Subcutaneous adipose tissue (tissue), 4 donors: ENCODE results near the gene ABCC4. TPM values are rescaled to one million over a fixed set of nuclear protein-coding genes. Genes with fewer than 3 reads are reported as not detected.

Source experiments
- total RNA-seq, 4 donors: library from RNA; depleted of rRNA; stranded (reverse); fragments of >200 nt; gene quantifications; one replicate each; pipeline ENCODE4 v1.1.0, GENCODE V29; 2016
- TF ChIP-seq, protein P1 (sequence below): fragments of 450-650 bp; IDR thresholded peaks from one replicate; pipeline ENCODE4 v1.5.1; 2016; ENCODE audit warnings: low read depth, mild to moderate bottlenecking, control low read depth, antibody characterized with exemption, moderate library complexity

The ABCC4 gene
- total RNA-seq, 4 donors from 2014 or later = 4.1 to 7.7 (median 5.1) TPM

DNA sequence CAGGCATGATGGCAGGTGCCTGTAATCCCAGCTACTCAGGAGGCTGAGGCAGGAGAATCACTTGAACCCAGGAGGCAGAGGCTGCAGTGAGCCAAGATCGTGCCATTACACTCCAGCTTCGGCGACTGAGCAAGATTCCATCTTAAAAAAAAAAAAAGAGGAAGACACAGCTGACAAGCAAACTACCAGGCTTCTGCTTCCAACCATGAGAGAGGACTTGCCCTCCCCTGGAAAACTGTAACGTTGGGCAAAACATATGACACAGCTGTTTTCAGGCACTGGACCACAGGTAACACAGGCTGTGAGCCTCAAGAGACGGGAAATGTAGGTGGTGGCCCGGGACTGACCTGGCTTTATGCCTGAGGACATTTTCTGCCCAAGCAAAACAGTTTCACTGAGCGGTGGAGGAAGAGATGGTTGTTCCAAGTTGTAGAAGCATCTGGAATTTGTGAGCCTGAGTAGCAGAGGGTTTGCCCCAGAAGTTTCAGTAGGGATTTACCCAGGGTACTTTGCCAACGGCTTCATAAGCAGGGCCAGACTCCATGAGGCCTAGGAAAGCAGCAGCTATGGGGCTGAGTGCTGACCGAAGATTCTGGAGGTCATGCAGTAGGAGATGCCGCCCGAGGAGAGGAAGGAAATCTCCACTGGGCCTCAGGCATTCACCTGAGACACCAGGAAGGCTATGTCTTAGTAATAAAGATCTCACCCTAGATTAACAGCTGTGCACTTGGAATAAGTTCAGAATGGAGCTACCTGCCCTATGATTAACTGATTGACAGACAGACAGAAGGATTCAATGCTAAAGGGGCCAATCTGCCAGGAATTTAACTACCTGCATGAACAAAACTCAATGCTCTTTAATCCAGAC is 88.0 kb downstream of the ABCC4 start:
- TF ChIP-seq, protein P1, sequence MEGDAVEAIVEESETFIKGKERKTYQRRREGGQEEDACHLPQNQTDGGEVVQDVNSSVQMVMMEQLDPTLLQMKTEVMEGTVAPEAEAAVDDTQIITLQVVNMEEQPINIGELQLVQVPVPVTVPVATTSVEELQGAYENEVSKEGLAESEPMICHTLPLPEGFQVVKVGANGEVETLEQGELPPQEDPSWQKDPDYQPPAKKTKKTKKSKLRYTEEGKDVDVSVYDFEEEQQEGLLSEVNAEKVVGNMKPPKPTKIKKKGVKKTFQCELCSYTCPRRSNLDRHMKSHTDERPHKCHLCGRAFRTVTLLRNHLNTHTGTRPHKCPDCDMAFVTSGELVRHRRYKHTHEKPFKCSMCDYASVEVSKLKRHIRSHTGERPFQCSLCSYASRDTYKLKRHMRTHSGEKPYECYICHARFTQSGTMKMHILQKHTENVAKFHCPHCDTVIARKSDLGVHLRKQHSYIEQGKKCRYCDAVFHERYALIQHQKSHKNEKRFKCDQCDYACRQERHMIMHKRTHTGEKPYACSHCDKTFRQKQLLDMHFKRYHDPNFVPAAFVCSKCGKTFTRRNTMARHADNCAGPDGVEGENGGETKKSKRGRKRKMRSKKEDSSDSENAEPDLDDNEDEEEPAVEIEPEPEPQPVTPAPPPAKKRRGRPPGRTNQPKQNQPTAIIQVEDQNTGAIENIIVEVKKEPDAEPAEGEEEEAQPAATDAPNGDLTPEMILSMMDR = no peak

DNA sequence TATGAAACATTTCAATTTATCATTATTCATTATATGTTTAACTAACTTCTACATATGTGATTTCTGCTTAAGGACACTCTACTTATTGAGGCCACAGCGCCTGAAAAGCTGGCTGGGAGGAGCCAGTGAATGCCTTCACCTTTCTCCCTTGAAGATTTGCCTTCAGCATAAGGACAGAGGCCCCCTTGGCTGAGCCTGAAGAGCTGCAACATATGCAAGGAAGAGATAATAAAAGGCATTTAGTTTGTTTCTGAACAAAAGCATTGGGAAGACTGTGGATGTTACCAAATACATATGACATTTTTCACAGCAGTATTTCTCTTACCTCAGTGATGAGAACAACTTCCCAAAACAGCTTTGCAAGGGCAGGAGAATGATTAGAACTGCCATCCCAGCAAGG is 92.1 kb downstream of the ABCC4 start:
- TF ChIP-seq, protein P1 = no peak

DNA sequence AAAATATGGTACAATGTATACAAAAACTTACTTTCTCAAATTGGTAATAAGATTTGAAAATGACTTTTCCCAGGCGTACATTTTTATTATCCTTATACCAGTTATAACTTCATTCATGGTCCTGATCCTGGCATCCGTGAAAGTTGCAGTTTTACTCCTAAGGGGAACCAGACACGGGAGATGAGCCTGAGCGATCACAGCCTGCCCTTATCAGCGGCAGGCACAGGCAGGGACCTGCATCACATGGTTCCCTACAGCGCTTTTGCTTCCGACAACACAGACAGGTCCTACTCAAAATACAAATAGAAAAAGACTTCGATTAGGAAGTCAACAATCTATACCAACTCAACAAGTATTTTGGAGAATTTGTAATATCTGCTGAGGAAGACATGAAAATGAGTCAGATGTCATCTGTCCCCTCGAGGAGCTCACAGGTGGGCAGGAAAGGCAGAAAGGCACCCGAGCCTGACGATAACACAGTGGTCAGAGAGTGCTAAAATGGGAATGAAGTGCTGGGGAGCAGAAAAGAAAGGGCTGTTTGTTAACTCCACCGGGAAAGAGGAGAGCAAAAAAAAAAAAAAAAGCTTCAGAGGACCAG is 93.4 kb downstream of the ABCC4 start:
- TF ChIP-seq, protein P1 = no peak

DNA sequence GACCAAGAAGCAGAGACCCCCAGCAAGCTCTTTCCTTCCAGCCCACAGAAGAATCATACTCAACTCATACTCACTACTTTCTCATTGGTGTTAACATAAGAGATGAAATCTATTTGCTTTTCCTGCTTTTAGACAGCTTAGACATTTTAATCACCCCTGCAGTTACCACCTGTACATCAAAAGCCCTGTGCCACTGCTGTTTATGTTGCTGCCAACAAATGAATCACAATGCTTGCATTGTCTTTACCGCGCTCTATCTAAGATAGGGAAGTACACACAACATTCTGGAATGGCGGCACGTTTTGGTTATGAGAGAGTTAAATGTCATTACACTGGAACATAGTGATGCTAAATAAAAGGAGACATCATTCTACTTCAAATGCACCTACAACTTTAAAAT is 95.1 kb downstream of the ABCC4 start:
- TF ChIP-seq, protein P1 = no peak

DNA sequence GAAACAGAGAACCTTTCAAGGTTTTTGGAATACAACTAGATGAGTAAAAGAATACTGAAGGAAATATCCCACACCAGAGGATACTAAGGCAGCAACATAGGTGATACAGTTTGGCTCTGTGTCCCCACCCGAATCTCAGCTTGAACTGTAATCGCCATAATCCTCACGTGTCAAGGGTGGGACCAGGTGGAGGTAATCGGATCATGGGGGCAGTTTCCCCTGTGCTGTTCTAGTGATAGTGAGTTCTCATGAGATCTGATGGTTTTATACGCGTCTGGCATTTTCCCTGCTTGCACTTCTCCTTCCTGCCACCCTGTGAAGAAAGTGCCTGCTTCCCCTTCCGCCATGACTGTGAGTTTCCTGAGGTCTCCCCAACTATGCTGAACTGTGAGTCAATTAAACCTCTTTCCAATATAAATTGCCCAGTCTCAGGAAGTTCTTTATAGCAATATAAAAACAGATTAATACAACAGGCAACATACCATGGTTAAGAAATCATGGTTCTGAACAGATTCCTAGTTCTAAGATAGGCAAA is 97.0 kb downstream of the ABCC4 start:
- TF ChIP-seq, protein P1 = no peak

DNA sequence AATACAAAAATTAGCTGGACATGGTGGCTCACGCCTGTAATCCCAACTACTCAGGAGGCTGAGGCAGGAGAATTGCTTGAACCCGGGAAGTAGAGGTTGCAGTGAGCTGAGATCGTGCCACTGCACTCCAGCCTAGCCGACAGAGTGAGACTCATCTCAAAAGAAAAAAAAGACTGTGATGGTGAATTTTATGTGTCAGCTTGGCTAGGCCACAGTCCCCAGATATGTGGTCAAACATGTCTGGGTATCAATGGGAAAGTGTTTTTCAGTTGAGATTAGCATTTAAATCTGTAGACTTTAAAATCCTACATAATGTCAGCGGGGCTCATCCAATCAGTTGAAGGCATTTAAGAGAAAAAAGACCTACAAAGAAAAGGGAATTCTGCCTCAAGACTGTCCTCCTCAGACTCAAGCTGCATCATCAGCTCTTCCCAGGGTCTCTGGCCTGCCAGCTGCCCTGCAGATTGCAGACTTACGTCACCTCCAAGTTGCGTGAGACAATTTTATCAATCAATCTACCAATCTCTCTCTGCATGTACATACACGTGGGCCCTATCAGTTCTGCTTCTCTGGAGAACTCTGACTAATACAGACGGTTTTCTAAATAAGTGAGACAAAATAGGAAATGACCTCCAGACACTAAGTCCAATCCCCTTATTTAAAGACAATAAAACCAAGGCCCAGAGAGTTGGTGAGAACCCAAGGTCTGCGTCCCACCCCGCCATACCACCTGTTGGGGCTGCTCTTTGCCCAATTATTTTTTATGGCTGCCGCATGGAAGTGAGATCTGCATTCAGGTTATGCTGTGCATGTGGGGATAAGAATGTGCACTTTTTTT is 99.2 kb downstream of the ABCC4 start:
- TF ChIP-seq, protein P1 = no peak
